ENCODE results near the gene TMEM252.

Gene TMEM252

GRCh38 chr9:68497629-68498028, 43.1 kb downstream of the TMEM252 start:
- DNase-seq (ENCODE audit: low read depth), result no peak

GRCh38 chr9:68496356-68496755, 44.3 kb downstream of the TMEM252 start:
- no peak for DNase-seq (ENCODE audit: low read depth)

- no peak for DNase-seq (ENCODE audit: low read depth)
Observed at GRCh38 chr9:68495247-68495646, 45.4 kb downstream of the TMEM252 start.

GRCh38 chr9:68493958-68494577, 46.6 kb downstream of the TMEM252 start:
- no peak for DNase-seq (ENCODE audit: low read depth)

- no peak for DNase-seq (ENCODE audit: low read depth)
Observed at GRCh38 chr9:68493541-68493940, 47.1 kb downstream of the TMEM252 start.

GRCh38 chr9:68492806-68493205, 47.9 kb downstream of the TMEM252 start:
- no peak for DNase-seq (ENCODE audit: low read depth)

- no peak for DNase-seq (ENCODE audit: low read depth)
Observed at GRCh38 chr9:68489646-68490045, 51.0 kb downstream of the TMEM252 start.

GRCh38 chr9:68488126-68488525, 52.6 kb downstream of the TMEM252 start:
- DNase-seq (ENCODE audit: low read depth), result no peak
